Mammary epithelial cell (primary cell): ENCODE measurements around the gene ACO2.

Experiments
- EZH2 ChIP-seq: IDR thresholded peaks from 2 replicates; pipeline ENCODE4 v1.6.1; 2012; ENCODE audit warnings: low read length, inconsistent platforms, borderline replicate concordance
- TF ChIP-seq, protein P1 (sequence below), 2 donors: IDR thresholded peaks in 1 of 2; conservative IDR thresholded peaks in 1 of 2; 2 replicates each; pipeline ENCODE4 v1.5.1; 2011 to 2012; ENCODE audit warnings: inconsistent platforms in 2 of 2, low read length in 2 of 2, mild to moderate bottlenecking in 2 of 2, control low read depth in 1 of 2, low read depth in 1 of 2; ENCODE audit not compliant: insufficient read depth in 1 of 2; ENCODE audit errors: extremely low read depth in 1 of 2

DNA sequence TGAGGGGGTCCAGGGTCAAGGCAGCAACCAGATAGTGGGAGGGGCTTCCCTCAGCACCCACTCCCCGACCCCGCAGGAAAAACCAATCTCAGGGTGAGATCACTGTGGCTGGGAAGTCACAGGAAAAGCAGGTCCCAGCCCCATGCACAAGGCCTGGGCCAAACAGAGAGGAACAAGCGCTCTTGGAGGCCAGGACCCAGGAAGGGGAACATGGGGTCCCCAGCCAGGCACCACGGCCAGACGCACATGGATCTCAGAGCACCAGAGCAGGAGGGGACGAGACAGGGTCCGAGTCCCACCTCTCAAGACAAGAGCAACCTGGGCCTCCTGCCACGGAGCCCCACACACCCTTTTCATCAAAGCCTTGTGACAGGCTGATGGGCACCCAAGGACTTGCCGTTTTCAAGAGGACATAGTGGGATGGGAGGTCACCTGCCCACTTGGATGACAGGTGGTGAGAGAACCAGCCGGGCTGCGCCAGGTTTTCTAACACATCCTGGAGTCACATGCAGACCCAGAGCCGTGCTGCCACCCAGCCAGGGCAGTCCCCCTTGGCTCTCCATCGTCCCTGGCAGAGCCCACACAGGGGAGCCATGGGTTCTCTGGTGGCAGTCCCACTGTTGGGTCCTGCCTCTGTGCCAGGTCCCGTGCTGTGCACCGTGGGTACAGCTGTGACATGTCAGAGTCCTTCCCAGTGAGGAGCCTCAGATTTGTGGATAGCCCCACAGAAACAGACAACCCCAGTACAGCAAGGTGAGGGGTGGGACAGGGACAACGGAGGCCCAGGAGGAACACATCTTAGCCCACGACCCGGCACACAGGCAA, 62.2 kb downstream of the ACO2 start:
- TF ChIP-seq, protein P1, sequence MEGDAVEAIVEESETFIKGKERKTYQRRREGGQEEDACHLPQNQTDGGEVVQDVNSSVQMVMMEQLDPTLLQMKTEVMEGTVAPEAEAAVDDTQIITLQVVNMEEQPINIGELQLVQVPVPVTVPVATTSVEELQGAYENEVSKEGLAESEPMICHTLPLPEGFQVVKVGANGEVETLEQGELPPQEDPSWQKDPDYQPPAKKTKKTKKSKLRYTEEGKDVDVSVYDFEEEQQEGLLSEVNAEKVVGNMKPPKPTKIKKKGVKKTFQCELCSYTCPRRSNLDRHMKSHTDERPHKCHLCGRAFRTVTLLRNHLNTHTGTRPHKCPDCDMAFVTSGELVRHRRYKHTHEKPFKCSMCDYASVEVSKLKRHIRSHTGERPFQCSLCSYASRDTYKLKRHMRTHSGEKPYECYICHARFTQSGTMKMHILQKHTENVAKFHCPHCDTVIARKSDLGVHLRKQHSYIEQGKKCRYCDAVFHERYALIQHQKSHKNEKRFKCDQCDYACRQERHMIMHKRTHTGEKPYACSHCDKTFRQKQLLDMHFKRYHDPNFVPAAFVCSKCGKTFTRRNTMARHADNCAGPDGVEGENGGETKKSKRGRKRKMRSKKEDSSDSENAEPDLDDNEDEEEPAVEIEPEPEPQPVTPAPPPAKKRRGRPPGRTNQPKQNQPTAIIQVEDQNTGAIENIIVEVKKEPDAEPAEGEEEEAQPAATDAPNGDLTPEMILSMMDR (conservative IDR thresholded peaks at IDR 0.05 in 1 of 2, IDR thresholded peaks at IDR 0.05 in 1 of 2; ENCODE audit: extremely low read depth in 1 of 2, insufficient read depth in 1 of 2, low read depth in 1 of 2, low read length in 2 of 2), result no peak
- TF ChIP-seq EZH2, result no peak
